Liver (tissue), 9 donors: ENCODE results near the gene ZNF697. TPM values are rescaled to one million over a fixed set of nuclear protein-coding genes. Genes with fewer than 3 reads are reported as not detected.

ENCODE experiments used
- DNase-seq: peaks from one replicate; pipeline ENCODE4 v3.0.0-alpha.2; 2017; ENCODE audit warnings: low spot score
- H3K27ac ChIP-seq, 2 donors: one replicate each; pipeline ENCODE4 v1.7.0; 2013; ENCODE audit warnings: inconsistent platforms in 2 of 2, low read length in 2 of 2, control low read depth in 1 of 2, low read depth in 1 of 2, mild to moderate bottlenecking in 1 of 2
- H3K27me3 ChIP-seq, 4 donors: one replicate each; pipeline versions ENCODE4 v1.6.1 to v1.7.0; 2013; ENCODE audit warnings: low read length in 3 of 4, inconsistent platforms in 1 of 4, mild to moderate bottlenecking in 1 of 4, moderate library complexity in 1 of 4; ENCODE audit not compliant: control insufficient read depth in 4 of 4, insufficient read depth in 4 of 4
- H3K36me3 ChIP-seq, 4 donors: one replicate each; pipeline versions ENCODE4 v1.6.1 to v1.7.0; 2013; ENCODE audit warnings: low read length in 3 of 4, mild to moderate bottlenecking in 3 of 4, low read depth in 1 of 4, moderate library complexity in 1 of 4; ENCODE audit not compliant: control insufficient read depth in 4 of 4, insufficient read depth in 3 of 4
- H3K4me1 ChIP-seq, 4 donors: one replicate each; pipeline versions ENCODE4 v1.6.1 to v1.7.0; 2013; ENCODE audit warnings: low read length in 3 of 4, mild to moderate bottlenecking in 3 of 4, moderate library complexity in 1 of 4; ENCODE audit not compliant: control insufficient read depth in 4 of 4, insufficient read depth in 4 of 4
- H3K4me3 ChIP-seq, 3 donors: one replicate each; pipeline versions ENCODE4 v1.6.1 to v1.7.0; 2013; ENCODE audit warnings: low read length in 3 of 3, control low read depth in 1 of 3, low read depth in 1 of 3, mild to moderate bottlenecking in 1 of 3
- H3K9ac ChIP-seq, 2 donors: one replicate each; pipeline ENCODE4 v1.7.0; 2013; ENCODE audit warnings: low read length in 2 of 2, mild to moderate bottlenecking in 2 of 2, moderate library complexity in 2 of 2, control low read depth in 1 of 2, low read depth in 1 of 2
- H3K9me3 ChIP-seq, 4 donors: one replicate each; pipeline versions ENCODE4 v1.6.1 to v1.7.0; 2013; ENCODE audit warnings: low read length in 3 of 4; ENCODE audit not compliant: control insufficient read depth in 4 of 4
- FOXA2 ChIP-seq: IDR thresholded peaks from 2 replicates; pipeline ENCODE4 v1.6.1; 2016; ENCODE audit warnings: antibody characterized with exemption
- GABPA ChIP-seq, 2 donors: IDR thresholded peaks in 1 of 2; conservative IDR thresholded peaks in 1 of 2; 2 replicates each; pipeline ENCODE4 v1.6.1; 2016; ENCODE audit warnings: antibody characterized with exemption in 2 of 2, mild to moderate bottlenecking in 1 of 2, moderate library complexity in 1 of 2
- HNF4A ChIP-seq, 2 donors: conservative IDR thresholded peaks; 2 replicates each; pipeline ENCODE4 v1.6.1; 2016; ENCODE audit warnings: antibody characterized with exemption in 2 of 2, mild to moderate bottlenecking in 2 of 2
- HNF4G ChIP-seq: IDR thresholded peaks from 2 replicates; pipeline ENCODE4 v1.6.1; 2016; ENCODE audit warnings: antibody characterized with exemption
- JUND ChIP-seq, 2 donors: IDR thresholded peaks; 2 replicates each; pipeline ENCODE4 v1.6.1; 2016; ENCODE audit warnings: antibody characterized with exemption in 2 of 2
- NR2F2 ChIP-seq: IDR thresholded peaks from 2 replicates; pipeline ENCODE4 v1.6.1; 2016; ENCODE audit warnings: antibody characterized with exemption
- RAD21 ChIP-seq, 2 donors: IDR thresholded peaks; 2 replicates each; pipeline ENCODE4 v1.6.1; 2016; ENCODE audit warnings: antibody characterized with exemption in 2 of 2, mild to moderate bottlenecking in 2 of 2
- RXRA ChIP-seq, 2 donors: IDR thresholded peaks; 2 replicates each; pipeline ENCODE4 v1.6.1; 2017 to 2018; ENCODE audit warnings: antibody characterized with exemption in 2 of 2, mild to moderate bottlenecking in 1 of 2
- SP1 ChIP-seq: IDR thresholded peaks from 2 replicates; pipeline ENCODE4 v1.6.1; 2018; ENCODE audit warnings: antibody characterized with exemption, mild to moderate bottlenecking
- TAF1 ChIP-seq: conservative IDR thresholded peaks from 2 replicates; pipeline ENCODE4 v1.6.1; 2016; ENCODE audit warnings: antibody characterized with exemption, mild to moderate bottlenecking
- YY1 ChIP-seq: IDR thresholded peaks from 2 replicates; pipeline ENCODE4 v1.6.1; 2016; ENCODE audit warnings: antibody characterized with exemption, mild to moderate bottlenecking
- WGBS: extraction: QIAGEN DNeasy Blood & Tissue Kit; methylation state at CpG from one replicate; pipeline ENCODE4 v1.1.7; 2013; 5-methylcytosine and 5-hydroxymethylcytosine counted together
- polyA plus RNA-seq, 2 donors: library from polyadenylated mRNA; stranded (reverse) in 1 of 2; unstranded in 1 of 2; fragments of 200-250 nt in 1 of 2; fragments of >200 nt in 1 of 2; fragmentation: Nextera tagmentation in 1 of 2; extraction: Ambion mirVana in 1 of 2; gene quantifications; one replicate each; pipeline versions ENCODE4 v1.2.1 to v1.2.3, GENCODE V29; 2013 to 2015
- total RNA-seq, 2 donors: library from RNA; depleted of rRNA; stranded (reverse); fragments of >200 nt; gene quantifications; one replicate each; pipeline ENCODE4 v1.2.3, GENCODE V29; 2014
- TF ChIP-seq, protein P1 (sequence below): IDR thresholded peaks from 2 replicates; pipeline ENCODE4 v1.6.1; 2016; ENCODE audit warnings: antibody characterized with exemption
- TF ChIP-seq, protein P2 (sequence below): fragments of 150-350 bp; IDR thresholded peaks from 2 replicates; pipeline ENCODE4 v1.5.1; 2017; ENCODE audit warnings: improper control_type of control experiment, low read depth, low read length; ENCODE audit not compliant: missing input control
- TF ChIP-seq, protein P3 (sequence below): IDR thresholded peaks from 2 replicates; pipeline ENCODE4 v1.6.1; 2016; ENCODE audit warnings: antibody characterized with exemption
- donor health status: healthy.
- donor health status: healthy.
- donor health status: healthy.
- donor health status: healthy.
- donor health status: healthy.

ZNF697 gene
- total and polyA plus RNA-seq, 4 donors, result 0.89 to 4.5 (median 3.2) TPM

DNA sequence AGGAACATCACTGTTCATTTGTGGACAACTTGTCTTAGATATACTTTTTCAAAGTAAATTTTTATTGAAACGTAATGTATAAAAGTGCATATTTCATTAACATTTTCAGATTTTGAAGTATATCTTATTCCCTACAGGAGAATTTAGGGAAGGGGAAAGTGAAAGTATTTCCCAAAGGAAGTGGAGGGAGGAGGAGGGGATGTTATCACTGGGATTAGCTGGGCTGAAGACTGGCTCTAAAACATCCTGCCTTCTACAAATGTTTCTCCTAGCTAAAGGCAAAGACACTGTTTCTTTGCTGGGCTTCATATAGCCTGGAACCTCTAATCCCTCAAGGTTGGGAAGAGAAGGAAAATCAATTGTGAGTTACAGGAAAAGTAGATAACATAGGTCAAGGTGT, 7.1 kb upstream of the ZNF697 start:
- no peaks in the 10 kb centered on the region for H3K27me3 ChIP-seq
- WGBS, result 38% methylated on average over 1 of the region's 1 CpG
- TF ChIP-seq TAF1 (no peak), RAD21 (IDR thresholded peaks at IDR 0.05) (peak in 1 of 2 donors; percentile 4), NR2F2 (no peak), SP1 (no peak)
- TF ChIP-seq, protein P1, sequence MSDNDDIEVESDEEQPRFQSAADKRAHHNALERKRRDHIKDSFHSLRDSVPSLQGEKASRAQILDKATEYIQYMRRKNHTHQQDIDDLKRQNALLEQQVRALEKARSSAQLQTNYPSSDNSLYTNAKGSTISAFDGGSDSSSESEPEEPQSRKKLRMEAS, result no peak
- H3K9ac ChIP-seq, result peak overlapping the region in 1 of 2 donors; percentile 63
- peaks cover 6 to 20% (median 18%) of the 10 kb centered on the region in 4 donors for H3K4me1 ChIP-seq
- DNase-seq, result no peak
- H3K4me3 ChIP-seq, result no peak overlapping the region
- peak overlapping the region; percentile 44 to 54 for H3K27ac ChIP-seq
- no peaks in the 10 kb centered on the region for H3K9me3 ChIP-seq
- no peaks in the 10 kb centered on the region for H3K36me3 ChIP-seq

DNA sequence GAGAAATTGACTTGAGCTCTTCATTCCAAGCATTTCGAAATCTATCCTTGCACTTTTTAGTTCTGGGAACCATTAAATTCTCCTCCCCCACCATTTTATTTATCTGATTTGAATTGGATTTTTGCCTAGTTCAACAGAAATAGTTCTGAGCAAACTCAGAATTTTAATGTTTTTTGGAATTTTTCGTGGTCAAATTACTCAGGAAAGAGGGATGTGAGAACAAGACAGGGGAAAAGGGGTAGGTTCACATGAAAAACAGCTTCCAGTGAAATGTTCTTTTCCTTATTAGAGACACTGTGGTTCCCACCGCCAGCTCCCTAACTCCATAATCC, 5.7 kb upstream of the ZNF697 start:
- Histone ChIP-seq H3K9me3 (no peaks in the 10 kb centered on the region), H3K9ac (no peak overlapping the region), H3K36me3 (no peaks in the 10 kb centered on the region), H3K27me3 (no peaks in the 10 kb centered on the region), H3K4me1 (peaks cover 6 to 23% (median 18%) of the 10 kb centered on the region in 4 donors), H3K27ac (peak overlapping the region in 1 of 2 donors; percentile 46), H3K4me3 (no peak overlapping the region)
- no peak for DNase-seq
- whole genome bisulfite sequencing, result 51% methylated on average over 3 of the region's 3 CpGs
- TF ChIP-seq RAD21 (IDR thresholded peaks at IDR 0.05) (no peak), YY1 (peak; percentile 79)

DNA sequence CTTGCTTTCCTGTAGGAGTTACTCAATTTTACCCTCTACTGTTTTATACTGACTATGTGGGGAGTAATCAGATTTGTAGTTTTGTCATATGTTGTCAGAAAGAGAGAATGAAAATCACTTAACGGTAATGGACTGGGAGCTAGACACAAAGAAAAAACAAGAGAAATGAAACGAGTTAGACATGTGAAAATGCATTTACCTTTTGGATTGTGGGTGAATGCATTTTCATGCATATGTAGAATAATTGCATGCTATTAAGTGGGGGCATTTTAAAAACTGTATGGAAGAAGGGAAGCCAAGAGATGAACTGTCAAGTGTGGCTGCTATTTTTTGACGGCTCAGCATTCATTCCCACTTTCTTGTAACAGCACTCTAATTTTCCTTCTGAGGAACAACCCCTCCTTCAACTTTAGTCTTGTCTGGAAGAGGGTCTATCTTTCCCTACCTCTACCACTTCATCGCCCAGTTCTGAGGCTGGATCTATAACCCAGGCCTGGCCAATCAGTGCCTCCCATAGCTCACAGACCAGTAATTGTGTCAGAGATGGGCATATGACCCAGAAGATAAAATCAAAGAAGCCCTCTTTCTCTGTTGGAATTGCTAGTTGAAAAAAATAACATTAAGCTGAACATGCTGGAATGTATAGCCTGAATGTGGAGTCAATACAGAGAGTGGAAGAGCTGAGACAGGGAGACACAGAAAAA, 5.2 kb upstream of the ZNF697 start:
- Histone ChIP-seq H3K27me3 (no peaks in the 10 kb centered on the region), H3K27ac (peak overlapping the region in 1 of 2 donors; percentile 46), H3K36me3 (no peaks in the 10 kb centered on the region), H3K9ac (no peak overlapping the region), H3K4me1 (peaks cover 6 to 23% (median 19%) of the 10 kb centered on the region in 4 donors), H3K9me3 (no peaks in the 10 kb centered on the region), H3K4me3 (no peak overlapping the region)
- DNase-seq, result no peak
- TF ChIP-seq HNF4G (no peak), RAD21 (IDR thresholded peaks at IDR 0.05) (no peak), NR2F2 (no peak), JUND (IDR thresholded peaks at IDR 0.05) (no peak)
- TF ChIP-seq, protein P2, sequence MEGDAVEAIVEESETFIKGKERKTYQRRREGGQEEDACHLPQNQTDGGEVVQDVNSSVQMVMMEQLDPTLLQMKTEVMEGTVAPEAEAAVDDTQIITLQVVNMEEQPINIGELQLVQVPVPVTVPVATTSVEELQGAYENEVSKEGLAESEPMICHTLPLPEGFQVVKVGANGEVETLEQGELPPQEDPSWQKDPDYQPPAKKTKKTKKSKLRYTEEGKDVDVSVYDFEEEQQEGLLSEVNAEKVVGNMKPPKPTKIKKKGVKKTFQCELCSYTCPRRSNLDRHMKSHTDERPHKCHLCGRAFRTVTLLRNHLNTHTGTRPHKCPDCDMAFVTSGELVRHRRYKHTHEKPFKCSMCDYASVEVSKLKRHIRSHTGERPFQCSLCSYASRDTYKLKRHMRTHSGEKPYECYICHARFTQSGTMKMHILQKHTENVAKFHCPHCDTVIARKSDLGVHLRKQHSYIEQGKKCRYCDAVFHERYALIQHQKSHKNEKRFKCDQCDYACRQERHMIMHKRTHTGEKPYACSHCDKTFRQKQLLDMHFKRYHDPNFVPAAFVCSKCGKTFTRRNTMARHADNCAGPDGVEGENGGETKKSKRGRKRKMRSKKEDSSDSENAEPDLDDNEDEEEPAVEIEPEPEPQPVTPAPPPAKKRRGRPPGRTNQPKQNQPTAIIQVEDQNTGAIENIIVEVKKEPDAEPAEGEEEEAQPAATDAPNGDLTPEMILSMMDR, result no peak
- TF ChIP-seq, protein P1, result no peak
- 86% methylated on average over 4 of the region's 4 CpGs for WGBS

DNA sequence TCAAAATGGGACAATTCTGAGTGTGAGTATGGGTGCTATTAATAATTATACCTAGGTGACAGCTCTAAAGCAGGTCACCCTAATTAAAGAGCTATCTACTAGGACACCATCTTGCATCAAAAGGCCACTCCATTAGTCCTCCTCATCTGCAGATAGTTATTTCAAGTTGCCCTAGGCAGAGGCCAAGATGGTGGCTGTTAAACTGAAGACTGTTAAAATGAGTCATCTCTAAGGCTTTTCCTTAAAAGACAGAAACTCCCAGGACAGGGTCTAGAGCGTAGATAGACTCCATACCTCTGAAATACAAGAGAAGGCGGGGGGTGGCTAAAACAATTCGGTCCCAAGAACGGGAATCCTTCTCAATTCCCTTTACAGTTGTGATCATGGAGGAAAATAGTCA, 4.5 kb upstream of the ZNF697 start:
- no peak overlapping the region for H3K4me3 ChIP-seq
- no peaks in the 10 kb centered on the region for H3K27me3 ChIP-seq
- no peak overlapping the region for H3K9ac ChIP-seq
- no peaks in the 10 kb centered on the region for H3K36me3 ChIP-seq
- no peak overlapping the region for H3K27ac ChIP-seq
- no peak for TF ChIP-seq HNF4G
- TF ChIP-seq, protein P1, result no peak
- no peak for TF ChIP-seq RAD21 (IDR thresholded peaks at IDR 0.05)
- TF ChIP-seq, protein P3, sequence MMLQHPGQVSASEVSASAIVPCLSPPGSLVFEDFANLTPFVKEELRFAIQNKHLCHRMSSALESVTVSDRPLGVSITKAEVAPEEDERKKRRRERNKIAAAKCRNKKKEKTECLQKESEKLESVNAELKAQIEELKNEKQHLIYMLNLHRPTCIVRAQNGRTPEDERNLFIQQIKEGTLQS, result no peak
- TF ChIP-seq RXRA (IDR thresholded peaks at IDR 0.05), result no peak
- TF ChIP-seq HNF4A (conservative IDR thresholded peaks at IDR 0.05), result no peak
- no peak for TF ChIP-seq JUND (IDR thresholded peaks at IDR 0.05)
- TF ChIP-seq GABPA (IDR thresholded peaks at IDR 0.05 in 1 of 2, conservative IDR thresholded peaks at IDR 0.05 in 1 of 2), result no peak
- no peak for TF ChIP-seq FOXA2
- DNase-seq, result no peak
- WGBS, result 97% methylated on average over 4 of the region's 4 CpGs
- peaks cover 6 to 23% (median 19%) of the 10 kb centered on the region in 4 donors for H3K4me1 ChIP-seq
- H3K9me3 ChIP-seq, result no peaks in the 10 kb centered on the region
